Astrocyte of the cerebellum (primary cell): ENCODE data around the gene NRIP2.
"Not testable (repeated sequence)": the region's sequence is repeated elsewhere in the genome, so short reads cannot be mapped to it uniquely, and the experiment has no call there.

Experiments used
- DNase-seq: peaks from one replicate; pipeline ENCODE4 v3.0.0-alpha.2; 2011; ENCODE audit warnings: low read depth
- H3K4me3 ChIP-seq: 2 replicates; pipeline ENCODE4 v1.5.1; 2011; ENCODE audit warnings: mild to moderate bottlenecking, low read depth, low read length, moderate library complexity
- in situ Hi-C: cut with HindIII; loops from 2 replicates; pipeline ENCODE4 v1.10.0; 2017; ENCODE audit warnings: low sequenced_read_pairs
- TF ChIP-seq, protein P1 (sequence below): IDR thresholded peaks from 2 replicates; pipeline ENCODE4 v1.5.1; 2012; ENCODE audit warnings: low read length, low read depth, moderate library complexity, mild to moderate bottlenecking; ENCODE audit errors: missing control alignments

NRIP2 gene, protein sequence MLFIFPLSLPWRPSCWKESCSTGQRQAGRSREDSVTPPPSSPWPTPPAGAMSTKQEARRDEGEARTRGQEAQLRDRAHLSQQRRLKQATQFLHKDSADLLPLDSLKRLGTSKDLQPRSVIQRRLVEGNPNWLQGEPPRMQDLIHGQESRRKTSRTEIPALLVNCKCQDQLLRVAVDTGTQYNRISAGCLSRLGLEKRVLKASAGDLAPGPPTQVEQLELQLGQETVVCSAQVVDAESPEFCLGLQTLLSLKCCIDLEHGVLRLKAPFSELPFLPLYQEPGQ

DNA sequence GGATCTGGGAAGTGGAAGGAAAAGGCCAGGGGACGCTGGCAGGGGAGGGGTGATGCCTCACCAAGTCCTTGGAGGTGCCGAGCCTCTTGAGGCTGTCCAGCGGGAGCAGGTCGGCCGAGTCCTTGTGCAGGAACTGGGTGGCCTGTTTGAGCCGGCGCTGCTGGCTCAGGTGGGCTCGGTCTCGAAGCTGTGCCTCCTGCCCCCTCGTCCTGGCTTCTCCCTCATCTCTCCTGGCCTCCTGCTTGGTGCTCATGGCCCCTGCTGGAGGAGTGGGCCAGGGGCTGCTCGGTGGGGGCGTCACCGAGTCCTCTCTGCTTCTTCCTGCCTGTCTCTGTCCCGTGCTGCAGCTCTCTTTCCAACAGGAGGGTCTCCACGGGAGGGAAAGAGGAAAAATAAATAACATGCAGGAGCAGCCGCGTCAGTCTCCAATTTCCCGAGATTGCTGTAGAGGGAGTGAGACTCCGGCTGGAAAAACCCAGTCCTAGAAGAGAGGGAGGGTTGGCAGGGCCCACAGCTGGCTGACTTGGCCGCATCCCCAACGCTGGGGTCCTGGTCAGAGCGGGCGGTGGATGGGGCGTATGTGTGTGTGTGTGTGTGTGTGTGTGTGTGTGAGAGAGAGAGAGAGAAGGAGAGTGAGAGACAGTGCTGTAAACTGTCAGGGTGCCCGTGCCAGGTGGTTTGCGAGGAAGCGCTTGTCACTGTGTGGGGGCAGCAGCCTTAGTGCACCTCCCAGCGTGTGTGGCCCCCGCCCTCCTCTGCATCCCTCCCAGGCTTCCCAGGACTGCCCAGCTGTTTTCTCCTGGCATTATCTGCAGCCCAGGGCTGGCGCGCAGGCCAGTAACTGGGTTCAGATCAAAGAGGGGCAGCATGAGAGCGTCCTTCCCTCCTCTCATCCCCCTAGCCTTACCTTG is at the start of gene NRIP2:
TSS of gene NRIP2 (minus strand) at position 455 of the 911 bp plus-strand sequence. CDS start at position 403, 52 bp downstream.
- in situ Hi-C loops, result no loop called here
- no peak within 1 kb of the TSS for H3K4me3 ChIP-seq
- DNase-seq, result no peak
- TF ChIP-seq, protein P1, sequence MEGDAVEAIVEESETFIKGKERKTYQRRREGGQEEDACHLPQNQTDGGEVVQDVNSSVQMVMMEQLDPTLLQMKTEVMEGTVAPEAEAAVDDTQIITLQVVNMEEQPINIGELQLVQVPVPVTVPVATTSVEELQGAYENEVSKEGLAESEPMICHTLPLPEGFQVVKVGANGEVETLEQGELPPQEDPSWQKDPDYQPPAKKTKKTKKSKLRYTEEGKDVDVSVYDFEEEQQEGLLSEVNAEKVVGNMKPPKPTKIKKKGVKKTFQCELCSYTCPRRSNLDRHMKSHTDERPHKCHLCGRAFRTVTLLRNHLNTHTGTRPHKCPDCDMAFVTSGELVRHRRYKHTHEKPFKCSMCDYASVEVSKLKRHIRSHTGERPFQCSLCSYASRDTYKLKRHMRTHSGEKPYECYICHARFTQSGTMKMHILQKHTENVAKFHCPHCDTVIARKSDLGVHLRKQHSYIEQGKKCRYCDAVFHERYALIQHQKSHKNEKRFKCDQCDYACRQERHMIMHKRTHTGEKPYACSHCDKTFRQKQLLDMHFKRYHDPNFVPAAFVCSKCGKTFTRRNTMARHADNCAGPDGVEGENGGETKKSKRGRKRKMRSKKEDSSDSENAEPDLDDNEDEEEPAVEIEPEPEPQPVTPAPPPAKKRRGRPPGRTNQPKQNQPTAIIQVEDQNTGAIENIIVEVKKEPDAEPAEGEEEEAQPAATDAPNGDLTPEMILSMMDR, result peak; percentile 28

DNA sequence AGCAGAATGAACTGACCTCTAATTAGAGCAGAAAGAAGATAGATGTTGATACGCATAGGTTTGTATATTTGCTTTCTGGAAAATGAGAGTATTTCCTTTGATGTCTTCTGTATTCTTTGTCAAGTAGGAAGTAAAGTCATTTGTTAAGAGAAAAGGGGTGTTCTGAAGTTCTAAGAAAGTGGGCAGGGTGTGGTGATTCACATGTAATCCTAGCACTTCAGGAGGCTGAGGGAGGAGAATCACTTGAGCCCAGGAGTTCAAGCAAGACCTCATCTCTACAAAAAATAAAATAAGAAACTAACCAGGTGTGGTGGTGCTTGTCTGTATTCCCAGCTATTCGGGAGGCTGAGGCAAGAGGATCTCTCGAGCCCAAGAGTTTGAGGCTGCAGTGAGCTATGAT is 45.0 kb upstream of the NRIP2 start:
- TF ChIP-seq, protein P1, result no peak
- no peak for DNase-seq
- H3K4me3 ChIP-seq, result no peak overlapping the region
- in situ Hi-C loops, result no loop called here

DNA sequence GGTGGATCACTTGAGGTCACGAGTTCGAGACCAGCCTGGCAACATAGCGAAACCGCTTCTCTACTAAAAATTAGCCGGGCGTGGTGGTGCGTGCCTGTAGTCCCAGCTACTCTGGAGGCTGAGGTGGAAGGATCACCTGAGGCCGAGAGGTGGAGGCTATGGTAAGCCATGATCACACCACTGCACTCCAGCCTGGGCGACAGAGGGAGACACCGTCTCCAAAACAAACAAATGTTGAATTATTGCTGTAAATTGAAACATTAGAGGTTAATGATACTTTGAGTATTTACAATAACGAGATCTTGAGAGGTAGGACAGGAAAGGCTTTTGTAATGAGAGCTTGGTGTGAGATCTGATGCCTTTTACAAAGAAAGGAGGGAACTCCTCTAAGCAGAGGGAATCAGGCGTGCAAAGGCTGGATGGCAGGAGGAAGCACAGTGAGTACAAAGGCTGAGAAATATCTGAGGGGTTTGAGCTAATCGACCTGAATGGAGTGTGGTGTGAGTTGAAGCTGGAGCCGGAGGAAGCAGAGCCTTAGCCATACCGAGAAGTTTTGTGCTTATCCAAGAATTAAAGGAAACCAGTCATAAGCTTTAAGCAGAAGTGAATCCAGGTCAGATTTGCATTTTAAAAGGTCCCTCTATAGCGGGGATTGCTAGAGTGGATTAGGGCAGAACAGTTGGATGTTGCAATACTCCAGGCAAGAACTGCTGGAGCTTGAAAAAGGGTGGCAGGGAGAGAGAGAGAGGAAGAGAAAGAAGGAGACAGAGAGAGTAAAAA is 43.3 kb upstream of the NRIP2 start:
- DNase-seq, result no peak
- peak overlapping the region; percentile 75 for H3K4me3 ChIP-seq
- TF ChIP-seq, protein P1, result no peak
- in situ Hi-C loops, result no loop called here

DNA sequence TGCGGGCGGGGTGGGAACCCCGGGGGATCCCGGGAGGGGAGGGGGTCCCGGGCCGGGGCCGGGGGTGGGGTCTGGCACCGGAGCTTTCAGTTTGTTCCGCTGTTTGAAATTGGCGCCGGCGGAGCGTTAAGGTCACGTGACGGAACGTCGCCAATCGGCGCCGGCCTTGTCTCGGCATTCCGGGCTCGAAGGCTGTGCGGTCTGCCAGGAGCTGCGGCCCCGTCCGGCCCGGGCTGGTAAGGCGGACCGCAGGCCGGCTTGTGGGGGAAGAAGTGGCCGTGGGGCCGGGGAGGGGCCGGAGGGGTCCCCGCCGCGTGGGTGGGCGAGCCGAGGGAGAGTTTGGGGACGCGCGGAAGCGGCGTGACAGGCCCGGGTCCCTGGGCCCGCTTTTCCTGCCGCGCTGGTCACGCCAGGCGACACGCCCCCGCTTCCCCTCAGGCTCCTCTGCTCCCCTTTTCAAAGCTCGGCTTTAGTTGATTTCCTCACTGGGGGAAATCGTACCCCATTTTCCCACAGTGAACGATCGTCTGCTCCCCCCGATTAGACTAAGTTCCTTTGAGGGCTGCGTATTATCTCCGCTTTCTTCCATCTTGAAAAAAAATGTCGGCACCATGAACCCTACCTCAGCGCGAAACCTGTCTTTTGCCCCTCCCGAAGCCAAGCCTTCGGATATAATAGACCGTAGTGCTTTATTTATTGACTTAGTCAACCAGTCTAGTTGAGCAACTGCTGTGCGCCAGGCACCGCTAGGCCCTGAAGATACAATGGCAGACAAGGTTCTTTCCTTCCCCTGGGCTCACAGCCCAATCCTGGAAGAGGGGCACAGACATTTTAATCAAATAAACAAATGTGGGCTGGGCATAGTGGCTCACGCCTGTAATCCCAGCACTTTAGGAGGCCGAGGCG is 42.5 kb upstream of the NRIP2 start, which contains the start of the genes FOXM1 and RHNO1:
TSS of gene FOXM1 (minus strand) at position 128 of the 906 bp plus-strand sequence. CDS start 2,696 bp downstream, outside the sequence.
TSS of gene RHNO1 (plus strand) at position 177 of the 906 bp plus-strand sequence. CDS start 8,144 bp downstream, outside the sequence.
- H3K4me3 ChIP-seq, result peak within 1 kb of the TSS; percentile 75
- in situ Hi-C loops, result no loop called here
- DNase-seq, result peak; percentile 83

DNA sequence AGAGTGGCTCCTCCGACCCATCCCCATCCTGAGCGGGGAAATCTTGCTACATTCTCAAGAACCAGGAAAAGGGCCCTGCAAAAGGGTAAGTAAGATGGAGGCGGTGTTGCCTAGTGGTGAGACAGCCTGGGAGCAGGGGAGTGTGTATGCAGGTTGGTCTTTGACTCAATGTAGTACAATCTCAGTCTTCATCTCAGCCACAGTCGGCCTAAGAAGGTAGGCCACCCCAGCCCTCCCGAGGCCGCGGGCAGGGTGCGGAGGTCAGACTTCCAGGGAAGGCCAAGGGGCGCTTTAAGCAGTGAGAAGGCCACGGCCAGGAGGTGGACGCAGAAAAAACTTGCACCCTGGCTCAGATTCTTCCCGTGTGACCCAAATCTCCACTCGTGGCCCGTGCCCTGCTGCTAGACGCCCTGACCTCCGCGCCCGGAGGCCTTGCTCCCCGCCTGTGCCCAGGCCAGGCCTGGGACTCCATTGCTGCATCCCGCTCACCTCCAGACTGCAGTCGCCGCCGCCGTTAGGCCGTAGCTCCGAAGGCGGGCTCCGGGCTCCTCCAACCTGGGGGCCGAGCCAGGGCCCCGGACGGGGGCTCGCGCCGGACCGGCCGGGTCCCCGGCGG is 41.7 kb upstream of the NRIP2 start:
- in situ Hi-C loops, result no loop called here
- TF ChIP-seq, protein P1, result no peak
- DNase-seq, result no peak
- H3K4me3 ChIP-seq, result peak overlapping the region; percentile 75

More for the DNA sequence above, 42.5 kb upstream of the NRIP2 start, which contains the start of the genes FOXM1 and RHNO1:
- TF ChIP-seq, protein P1, result peak; percentile 20

DNA sequence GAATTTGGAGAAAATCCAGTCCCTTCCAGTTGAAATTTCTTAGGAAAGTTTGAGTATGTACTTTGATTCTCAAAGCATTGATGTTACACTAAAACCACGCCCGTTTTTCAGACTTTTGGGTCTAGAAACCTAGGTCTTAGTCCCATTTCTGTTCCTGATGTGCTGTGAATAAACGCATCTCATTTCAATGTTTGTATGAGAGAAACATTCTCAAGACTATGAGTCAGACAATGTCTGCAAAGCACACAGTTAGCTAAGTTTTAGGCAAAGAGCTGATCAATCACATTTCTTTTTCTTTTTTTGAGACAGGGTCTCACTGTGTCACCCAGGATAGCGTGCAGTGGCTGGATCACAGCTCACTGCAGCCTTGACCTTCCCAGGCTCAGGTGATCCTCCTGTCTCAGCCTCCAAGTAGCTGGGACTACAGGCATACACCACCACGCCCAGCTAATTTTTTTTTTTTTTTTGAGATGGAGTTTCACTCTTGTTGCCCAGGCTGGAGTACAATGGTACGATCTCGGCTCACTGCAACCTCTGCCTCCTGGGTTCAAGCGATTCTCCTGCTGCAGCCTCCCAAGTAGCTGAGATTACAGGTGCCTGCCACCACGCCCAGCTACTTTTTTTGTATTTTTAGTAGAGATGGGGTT is 34.3 kb upstream of the NRIP2 start:
- in situ Hi-C loops, DNase-seq, H3K4me3 ChIP-seq: not testable (repeated sequence)
